WTC11 (cell line): ENCODE results near the gene LCN1.

Source experiments
- CTCF ChIP-seq: fragments of 200-600 bp; IDR thresholded peaks from 2 replicates; pipeline ENCODE4 v1.8.0; 2022; ENCODE audit warnings: antibody characterized with exemption
- ELF4 ChIP-seq: sonication (generic); formaldehyde crosslinking; IDR thresholded peaks from 2 replicates; pipeline ENCODE4 v1.8.1; 2022; ENCODE audit warnings: low read depth, mild to moderate bottlenecking, moderate library complexity, missing genetic modification reagents
- SP1 ChIP-seq: sonication (generic); formaldehyde crosslinking; conservative IDR thresholded peaks from 2 replicates; pipeline ENCODE4 v1.8.1; 2022; ENCODE audit warnings: missing genetic modification reagents
- ZNF138 ChIP-seq: sonication (generic); formaldehyde crosslinking; conservative IDR thresholded peaks from 2 replicates; pipeline ENCODE4 v1.8.1; 2022; ENCODE audit warnings: mild to moderate bottlenecking, moderate library complexity, missing genetic modification reagents
- ZNF281 ChIP-seq: sonication (generic); formaldehyde crosslinking; IDR thresholded peaks from 2 replicates; pipeline ENCODE4 v1.8.0; 2023; ENCODE audit warnings: mild to moderate bottlenecking, missing genetic modification reagents

- TF ChIP-seq CTCF, result no peak
- TF ChIP-seq ZNF138, result no peak
- no peak for TF ChIP-seq ELF4
- no peak for TF ChIP-seq ZNF281 (CRISPR knock-in tag)
- TF ChIP-seq SP1 (CRISPR knock-in tag), result no peak
These were observed 8.9 kb downstream of the LCN1 start for GRCh38 chr9:135530146-135530545.
